ENCODE results near the gene NMT1.
"Not testable (repeated sequence)": the region's sequence is repeated elsewhere in the genome, so short reads cannot be mapped to it uniquely, and the experiment has no call there.

Gene NMT1

DNA sequence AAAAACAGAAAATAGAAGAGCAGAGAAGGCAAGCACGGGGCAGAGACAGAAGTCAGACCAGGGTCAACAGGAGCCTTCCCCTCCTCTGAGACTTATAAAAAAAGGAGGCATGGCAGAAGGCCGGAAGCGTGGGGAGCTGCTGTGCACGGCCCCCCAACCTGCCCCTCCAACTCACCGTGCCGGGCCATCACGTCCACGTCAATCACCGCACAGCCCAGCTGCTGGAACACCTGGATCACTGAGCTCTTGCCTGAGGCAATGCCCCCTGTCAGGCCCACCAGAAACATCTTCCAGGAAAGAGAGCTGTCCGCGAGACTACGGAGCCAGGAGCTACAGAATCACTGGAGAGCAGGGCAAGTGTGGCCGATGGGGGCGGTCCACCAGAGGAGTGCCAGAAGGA lies 26.5 kb upstream of the NMT1 start:
- intact Hi-C loops (cut with DNase I) = no loop called here
- peak in 1 of 10 donors; percentile 63 for DNase-seq

DNA sequence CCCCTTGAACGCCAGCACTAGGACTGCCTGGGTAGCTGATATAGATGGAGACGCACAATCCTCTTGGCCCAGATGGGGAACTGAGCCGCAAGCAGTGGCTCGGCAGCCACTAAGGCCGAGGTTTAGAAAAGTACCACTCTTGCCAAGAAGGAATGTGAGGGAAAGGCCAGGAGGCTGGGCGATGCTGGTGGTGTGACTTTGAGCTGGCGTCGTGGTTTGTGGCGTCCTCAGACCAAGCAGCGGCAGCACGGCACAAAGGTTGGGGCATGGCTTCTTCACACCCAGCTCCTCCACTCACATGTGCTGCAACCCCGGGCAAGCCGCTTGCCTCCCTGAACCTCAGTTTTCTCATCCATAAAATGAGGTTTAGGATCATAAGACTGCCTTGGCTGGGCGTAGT lies 25.3 kb upstream of the NMT1 start:
- no peak for DNase-seq
- intact Hi-C loops (cut with DNase I) = no loop called here

DNA sequence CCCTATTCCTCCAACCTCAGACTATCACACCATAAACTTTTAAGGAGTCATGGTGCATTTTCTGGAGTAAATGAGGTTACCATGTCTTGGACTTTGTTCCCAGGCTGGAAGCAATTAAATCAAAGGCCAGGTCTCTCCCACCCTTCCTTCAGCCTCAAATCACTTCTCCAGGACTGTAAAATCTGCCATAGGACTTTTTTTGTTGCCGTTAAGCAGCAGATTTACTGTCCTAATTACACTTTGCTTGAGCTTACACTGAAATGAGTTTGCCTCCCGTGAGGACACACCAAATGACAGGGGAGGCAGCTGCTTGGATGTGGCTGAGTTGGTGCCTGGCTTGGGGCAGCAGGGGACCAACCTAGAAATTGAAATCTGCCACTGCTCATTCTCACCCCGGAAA lies 24.4 kb upstream of the NMT1 start:
- no peak for DNase-seq
- intact Hi-C loops (cut with DNase I) = no loop called here

DNA sequence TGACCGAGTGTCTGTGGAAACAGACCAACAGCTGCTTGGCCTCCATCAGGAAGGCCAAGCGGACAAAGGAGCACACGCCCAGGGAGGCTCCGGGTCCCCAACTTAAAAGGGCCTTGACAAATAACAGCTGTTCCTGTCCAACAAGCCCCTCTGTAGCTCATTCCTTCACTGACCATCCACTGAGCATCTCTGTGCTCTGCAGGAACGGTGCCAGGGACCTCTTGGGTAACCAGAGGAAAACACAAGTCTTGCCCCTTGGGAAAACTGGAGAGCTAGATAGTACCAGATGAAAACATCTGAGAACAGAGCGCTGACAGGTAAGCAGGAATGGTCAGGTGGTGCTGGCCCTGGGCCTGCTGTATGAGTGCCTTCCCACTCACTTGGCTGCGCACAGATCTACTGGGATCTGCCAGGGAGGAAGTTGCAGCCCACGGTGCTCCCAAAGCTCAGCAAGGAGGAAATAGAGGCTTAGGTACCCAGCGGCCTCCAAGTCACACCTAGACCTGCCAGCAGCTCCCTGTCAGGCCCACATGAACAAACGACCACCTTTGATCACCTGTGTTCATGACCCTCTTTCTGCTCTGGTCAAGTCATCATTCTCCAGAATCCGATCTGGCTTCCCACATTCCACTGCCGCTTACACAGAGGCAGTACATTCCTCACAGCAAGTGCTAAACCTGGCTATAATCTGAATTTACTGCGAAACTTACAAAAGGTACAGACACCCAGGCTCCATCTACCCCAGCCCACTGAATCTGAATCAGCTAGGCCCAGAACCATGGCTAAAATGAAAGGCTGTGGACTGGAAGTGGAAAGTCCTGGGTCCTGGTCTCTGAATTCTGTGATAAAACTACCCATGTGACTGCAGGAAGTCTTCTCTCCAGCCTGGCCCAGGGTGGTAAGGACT lies 22.1 kb upstream of the NMT1 start:
- DNase-seq = peak in 3 of 10 donors; percentile 57 to 73 (median 72)
- intact Hi-C loops (cut with DNase I) = no loop called here

DNA sequence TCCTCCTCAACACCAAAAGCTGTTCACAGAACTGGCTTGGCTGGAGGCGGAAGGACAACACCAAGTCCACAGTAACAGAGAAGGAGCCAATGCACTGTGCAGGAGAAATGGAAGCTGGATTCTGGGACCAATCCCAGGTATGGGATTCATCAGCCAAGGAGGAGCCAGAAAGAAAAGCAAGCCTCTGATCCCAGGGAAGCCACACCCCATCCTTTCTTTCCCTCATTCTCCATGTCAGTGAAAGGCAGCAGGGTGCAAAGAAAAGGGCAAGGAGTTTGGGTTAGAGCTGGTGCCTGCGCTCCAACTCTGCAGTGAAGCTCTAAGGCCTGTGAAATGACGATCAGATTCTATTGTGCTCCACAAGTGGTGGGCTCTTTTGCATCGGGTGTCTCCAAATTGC lies 20.7 kb upstream of the NMT1 start:
- intact Hi-C loops (cut with DNase I) = no loop called here
- peak in 2 of 10 donors; percentile 24 to 30 for DNase-seq

DNA sequence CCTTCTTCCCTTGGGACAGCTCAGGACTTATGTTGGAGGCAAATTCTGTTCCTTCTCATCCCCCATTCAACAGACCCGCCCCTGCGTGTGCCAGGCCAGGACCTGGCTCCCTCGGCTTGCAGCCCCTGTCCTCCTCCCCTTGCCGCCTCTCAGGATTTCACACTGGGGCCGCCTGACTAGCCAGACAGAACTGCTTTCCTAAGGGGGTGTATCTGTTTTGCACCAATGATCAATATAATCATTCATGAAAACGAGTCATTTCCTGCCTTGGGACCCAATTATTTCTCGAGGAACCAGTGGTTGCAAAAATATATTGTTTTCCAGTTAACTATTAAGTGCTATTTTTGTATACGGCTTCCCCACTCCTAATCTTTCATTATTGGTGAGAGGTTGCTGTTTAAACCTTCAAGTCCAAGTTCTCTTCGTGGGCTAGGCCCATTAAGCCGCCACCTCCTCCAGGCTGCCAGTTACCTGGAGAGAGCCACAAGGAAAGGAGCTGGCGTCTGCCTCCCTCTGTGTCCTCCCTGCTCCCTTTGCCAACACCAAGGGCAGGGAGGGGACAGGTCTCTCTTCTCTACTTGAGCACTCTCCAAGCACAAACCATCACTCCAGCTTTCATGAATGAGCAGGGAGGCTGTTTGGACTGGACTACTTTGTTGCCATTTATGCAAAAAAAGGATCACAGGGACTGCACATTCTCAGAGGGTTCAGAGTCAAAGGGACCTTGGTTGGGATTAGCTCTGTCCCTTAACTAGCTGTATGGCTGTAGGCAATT lies 18.6 kb upstream of the NMT1 start:
- intact Hi-C loops (cut with DNase I) = no loop called here

DNA sequence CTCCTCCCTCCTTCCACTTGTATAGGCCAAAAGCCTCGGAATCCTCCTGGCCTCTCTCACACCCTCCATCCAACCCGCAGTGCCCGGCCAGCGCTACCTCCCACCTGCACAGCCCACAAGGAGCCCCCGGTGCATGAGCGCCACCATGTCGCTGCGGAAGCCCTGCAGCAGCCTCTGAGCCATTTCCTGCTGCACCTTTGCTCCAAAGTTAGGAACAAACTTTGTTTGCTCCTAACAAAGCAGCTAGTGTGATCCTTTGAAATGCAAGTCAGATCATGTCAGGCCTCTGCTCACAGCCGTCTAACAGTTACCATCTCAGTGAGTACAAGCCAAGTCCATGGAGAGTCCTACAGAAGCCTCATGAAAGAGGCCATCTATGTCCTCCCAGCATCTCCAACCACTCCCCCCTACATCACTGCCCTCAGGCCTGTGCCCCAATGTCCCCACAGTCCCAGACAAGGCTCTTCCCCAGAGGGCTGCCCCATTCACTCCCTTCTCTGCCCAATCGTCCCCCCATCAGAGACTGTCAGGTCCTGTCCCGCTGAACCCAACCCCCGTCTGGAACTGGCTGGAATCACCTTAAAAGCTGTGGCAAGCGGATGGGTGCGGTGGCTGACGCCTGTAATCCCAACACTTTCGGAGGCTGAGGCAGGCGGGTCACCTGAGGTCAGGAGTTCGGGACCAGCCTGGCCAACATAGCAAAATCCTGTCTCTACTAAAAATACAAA lies 17.1 kb upstream of the NMT1 start:
- intact Hi-C loops (cut with DNase I) = no loop called here
- peak in 2 of 10 donors; percentile 57 to 73 for DNase-seq

More for the DNA sequence above, 18.6 kb upstream of the NMT1 start:
- peak in 2 of 10 donors; percentile 43 to 52 for DNase-seq

DNA sequence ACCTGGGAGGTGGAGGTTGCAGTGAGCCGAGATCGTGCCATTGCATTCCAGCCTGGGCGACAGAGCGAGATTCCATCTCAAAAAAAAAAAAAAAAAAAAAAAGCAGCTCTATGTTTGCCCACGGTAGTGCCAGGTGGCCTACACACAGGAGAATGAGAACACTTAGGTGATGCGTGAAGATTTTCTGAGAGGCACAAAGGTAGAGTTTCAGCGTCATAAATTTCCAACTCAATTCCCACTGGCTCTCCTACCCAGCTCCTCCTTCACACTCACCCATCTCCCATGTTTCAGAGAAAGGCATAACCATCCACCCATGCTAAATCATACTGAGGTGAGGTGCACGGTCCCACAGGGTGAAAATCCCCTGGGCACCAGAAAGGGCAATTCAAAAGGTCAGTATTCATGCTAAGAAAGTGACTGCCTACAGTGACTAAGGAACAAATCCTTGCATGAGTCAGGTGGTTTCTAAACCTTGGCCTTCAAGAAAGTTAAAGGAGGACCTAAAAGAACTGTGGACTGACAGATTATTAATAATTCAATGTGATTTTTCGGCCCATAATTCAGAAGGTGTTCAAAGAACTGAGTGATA lies 14.5 kb upstream of the NMT1 start:
- intact Hi-C loops (cut with DNase I) = no loop called here
- peak in 1 of 10 donors; percentile 6 for DNase-seq

DNA sequence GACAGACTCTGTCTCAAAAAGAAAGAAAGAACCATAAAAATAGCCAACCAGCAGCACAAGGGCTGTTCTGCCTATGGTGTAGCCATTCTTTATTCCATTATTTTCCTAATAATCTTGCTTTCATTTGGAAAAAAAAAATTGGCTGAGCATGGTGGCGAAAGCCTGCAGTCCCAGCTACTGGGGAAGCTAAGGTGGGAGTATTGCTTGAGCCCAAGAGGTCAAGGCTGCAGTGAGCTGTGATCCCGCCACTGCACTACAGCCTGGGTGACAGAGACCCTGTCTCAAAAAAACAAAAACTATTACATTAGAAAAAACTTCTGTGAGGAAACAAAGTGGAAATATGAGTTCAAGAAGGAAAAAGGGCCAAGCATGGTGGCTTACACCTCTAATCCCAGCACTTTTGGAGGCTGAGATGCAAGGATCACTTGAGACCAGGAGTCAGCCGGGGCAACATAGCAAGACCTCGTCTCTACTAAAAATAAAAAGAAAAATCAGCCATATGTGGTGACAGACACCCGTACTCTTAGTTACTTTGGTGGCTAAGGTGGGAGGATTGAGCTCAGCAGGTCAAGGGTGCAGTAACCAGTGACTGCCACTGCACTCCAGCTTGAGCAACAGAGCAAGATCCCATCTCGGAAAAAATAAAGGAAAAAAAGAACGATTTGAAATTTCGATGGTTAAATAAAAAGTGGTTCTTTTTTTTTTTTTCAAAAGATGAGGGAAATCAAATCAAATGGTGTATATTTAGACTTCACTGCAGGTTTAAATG lies 12.1 kb upstream of the NMT1 start:
- intact Hi-C loops (cut with DNase I) = no loop called here

DNA sequence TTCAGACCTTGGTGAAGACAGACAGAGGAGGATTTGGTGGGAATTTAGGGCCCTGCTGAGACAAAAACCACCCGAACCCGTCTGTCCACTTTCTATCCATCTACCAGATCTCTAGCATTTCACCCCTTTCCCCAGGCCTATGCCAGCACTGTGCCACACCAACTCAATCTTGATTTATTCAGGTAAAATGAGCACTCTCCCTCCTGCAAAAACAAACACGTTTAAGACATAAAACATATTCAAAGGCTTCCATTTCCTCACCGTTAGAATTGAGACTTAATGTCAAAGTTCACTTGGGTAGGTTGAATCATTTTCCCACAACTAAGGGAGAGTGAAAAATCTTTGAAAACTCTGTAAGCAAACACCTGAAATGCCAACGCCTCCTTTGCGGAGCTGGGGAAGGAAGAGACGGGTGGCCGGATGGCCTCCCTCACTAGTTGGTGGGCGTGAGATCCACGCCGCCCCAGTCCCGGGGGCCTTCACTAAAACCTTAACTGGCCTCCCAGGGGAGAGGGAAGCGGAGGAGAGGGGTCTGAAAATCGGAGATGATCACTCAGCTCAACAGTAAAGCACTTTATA lies 10.5 kb upstream of the NMT1 start:
- peak in 3 of 10 donors; percentile 40 to 71 (median 62) for DNase-seq
- intact Hi-C loops (cut with DNase I) = loop anchor here (1.0 to 5.0 kb wide), 2 partner anchors 11 to 42 kb away; partner anchors contain the start of gene NMT1

More for the DNA sequence above, 12.1 kb upstream of the NMT1 start:
- peak in 2 of 10 donors; percentile 9 to 23 for DNase-seq

DNA sequence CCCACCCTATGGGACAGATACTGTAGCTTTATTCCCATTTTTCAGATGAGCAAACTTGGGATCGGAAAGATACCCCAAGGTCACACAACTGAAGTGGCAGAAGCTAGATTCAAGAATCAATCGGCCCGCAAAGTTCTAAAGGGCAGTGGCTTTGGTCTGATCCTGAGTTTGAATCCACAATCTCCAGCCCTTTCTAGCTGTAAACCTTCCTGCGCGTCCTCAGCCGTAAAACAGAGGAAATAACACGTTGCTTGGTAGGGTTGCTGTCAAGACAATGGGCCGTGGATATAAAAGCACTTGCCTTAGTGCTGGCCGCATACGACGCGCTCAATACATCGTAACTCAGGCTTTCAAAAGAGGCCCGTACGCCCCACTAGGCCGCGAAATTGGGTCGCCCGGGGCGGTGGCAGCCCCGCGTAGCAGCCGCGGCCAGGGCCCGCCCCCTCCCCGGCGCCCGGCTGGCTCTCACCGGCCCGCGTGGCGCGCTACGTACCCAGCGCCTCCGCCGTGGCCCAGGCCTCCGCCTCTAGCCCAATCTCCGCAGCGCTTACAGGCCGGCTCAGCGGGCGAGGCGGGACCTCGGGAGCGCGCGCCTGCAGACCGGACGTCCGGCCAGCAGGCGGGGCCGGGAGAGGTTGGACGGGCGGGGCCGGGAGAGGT lies 9.9 kb upstream of the NMT1 start, which contains the start of gene DCAKD:
Gene DCAKD (minus strand): TSS at position 573 of the 660 bp plus-strand sequence. CDS start 16,747 bp downstream, outside the sequence.
- peak; percentile 72 to 99 (median 90) for DNase-seq
- intact Hi-C loops (cut with DNase I) = loop anchor here (1.0 to 5.0 kb wide), 2 partner anchors 10 to 41 kb away; partner anchors contain the start of gene NMT1

DNA sequence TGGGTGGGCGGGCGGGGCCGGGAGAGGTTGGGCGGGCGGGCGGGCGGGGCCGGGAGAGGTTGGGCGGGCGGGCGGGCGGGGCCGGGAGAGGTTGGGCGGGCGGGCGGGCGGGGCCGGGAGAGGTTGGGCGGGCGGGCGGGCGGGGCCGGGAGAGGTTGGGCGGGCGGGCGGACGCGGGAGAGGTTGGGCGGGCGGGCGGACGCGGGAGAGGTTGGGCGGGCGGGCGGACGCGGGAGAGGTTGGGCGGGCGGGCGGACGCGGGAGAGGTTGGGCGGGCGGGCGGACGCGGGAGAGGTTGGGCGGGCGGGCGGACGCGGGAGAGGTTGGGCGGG lies 9.4 kb upstream of the NMT1 start:
- not testable (repeated sequence) for DNase-seq
- intact Hi-C loops (cut with DNase I) = loop anchor here (1.0 to 5.0 kb wide), 2 partner anchors 10 to 41 kb away; partner anchors contain the start of gene NMT1

DNA sequence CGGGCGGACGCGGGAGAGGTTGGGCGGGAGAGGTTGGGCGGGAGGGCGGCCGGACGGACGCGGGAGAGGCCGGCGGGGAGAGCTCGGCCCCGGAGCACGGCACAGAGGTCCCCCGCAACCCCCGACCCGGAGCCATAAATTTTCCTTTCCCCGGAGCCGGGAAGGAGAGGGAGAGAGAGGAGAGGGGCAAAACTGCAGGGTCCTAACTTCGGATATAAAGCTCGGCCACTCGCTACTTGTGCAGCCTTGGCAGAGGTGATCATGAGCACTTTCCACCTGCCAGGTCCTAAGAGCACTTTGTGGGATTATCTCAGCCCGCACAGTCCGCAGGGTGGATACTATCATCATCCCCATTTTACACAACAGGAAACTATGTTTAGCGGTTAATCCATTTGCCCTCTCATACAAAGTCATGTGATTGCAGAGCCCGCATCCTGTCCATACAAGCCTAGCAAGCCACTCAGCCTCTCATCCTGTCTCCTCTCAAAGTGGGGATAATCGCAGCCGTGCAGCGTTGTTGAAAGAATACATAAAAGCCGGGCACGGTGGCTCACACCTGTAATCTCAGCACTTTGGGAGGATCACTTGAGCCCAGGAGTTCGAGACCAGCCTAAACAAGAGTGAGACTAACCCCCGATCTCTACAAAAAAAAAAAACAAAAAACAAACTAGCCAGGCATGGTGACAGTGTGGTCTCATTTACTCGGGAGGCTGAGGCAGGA lies 8.9 kb upstream of the NMT1 start:
- peak in 5 of 10 donors; percentile 12 to 85 (median 67) for DNase-seq
- intact Hi-C loops (cut with DNase I) = loop anchor here (5.0 kb wide), 1 partner anchor 40 kb away; no protein-coding TSS in a partner anchor

DNA sequence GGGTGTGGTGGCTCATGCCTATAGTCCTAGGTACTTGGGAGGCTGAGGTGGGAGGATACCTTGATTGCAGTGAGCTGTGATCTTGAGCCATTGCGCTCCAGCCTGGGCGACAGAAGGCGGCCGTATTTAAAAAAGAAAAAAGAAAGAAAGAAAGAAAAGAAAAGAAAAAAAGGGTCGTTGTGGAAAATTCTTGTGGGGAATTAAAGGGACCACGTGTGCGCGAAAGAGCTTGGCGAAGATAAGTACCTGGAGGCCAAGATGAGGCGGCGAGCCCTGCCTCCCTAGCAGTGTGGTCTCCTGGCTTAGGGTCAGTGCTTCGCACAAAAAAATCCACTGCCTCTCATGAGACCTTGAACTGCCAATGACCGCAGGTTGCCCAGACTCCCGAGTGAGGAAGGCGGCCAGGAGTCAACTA lies 728 bp upstream of the NMT1 start:
- intact Hi-C loops (cut with DNase I) = loop anchor here (2.0 kb wide), 1 partner anchor 32 kb away; no protein-coding TSS in a partner anchor

DNA sequence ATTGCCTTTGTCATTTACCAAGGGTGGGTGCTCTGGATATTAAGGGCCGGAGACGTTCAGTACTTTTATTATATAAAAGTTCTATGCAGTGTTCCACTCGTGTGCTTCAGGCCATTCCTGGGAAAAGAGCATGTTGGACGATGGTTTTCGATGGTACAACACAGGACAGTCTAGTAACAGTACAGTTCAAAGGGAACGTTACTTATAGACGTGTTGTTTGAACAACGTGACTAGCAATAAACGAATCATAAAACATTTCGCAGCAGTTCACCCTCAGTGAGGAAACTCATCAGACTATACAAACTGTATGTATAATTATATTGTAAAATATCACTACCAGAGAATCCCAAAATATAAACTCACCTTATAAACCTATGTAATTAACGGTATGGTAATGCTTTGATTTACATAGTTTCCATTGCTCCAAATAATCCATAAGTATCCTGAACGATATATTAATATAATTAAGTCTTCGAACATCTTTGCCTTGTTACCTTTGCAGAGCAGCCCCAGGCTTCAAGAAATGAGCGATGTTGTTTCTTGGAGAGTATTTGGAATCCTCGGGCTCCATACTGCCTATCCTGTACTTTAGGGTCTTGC lies 589 bp downstream of the NMT1 start:
- intact Hi-C loops (cut with DNase I) = loop anchor here (1.0 to 2.0 kb wide), 2 partner anchors 10 to 31 kb away; partner anchors contain the start of gene DCAKD
- no peak for DNase-seq

More for the DNA sequence above, 728 bp upstream of the NMT1 start:
- DNase-seq = peak in 1 of 10 donors; percentile 19

DNA sequence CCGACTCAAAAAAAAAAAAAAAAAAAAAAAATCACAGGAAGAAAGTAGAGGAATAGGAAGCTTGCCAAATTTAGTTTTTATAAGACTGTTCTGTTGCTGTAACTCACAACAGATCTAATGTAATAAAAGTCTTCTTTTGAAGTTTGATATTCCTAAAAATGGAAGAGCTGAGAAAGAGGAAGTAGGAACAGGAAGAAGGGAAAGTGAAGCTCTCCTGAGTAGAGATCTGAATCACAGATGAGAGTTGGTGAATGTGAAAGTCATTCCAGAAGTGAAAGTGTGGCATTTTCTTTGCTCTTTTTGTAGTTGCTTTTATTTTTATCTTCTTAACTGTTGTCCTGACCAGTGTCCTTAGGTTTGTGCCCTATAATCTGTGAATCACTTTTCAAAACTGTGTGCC lies 2.1 kb downstream of the NMT1 start:
- intact Hi-C loops (cut with DNase I) = no loop called here
- no peak for DNase-seq

DNA sequence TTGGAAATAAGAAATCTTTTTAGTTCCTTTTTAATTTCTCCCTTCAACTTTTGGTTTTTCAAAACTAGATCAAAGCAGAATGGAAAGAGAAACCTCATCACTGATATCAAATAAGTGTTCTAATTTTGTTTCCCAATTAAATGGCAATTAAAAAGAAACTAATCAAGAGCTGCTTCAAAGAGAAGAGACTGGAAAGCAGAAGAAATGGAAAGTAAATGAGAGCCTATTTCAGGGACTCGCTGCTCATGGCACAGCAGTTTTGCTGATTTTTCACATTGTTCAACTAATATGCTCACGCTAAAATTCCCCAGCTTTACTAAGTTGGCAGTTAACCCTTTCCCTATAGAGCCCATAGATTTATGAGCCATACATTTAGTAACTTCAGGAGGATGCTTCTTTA lies 6.5 kb downstream of the NMT1 start:
- intact Hi-C loops (cut with DNase I) = no loop called here
- DNase-seq = no peak

Measured in posterior cingulate gyrus (tissue), 11 donors.